ENCODE results near the gene ZNF12. TPM values are rescaled to one million over a fixed set of nuclear protein-coding genes. Genes with fewer than 3 reads are reported as not detected.
A peak's percentile ranks its signal among the peaks of the same experiment; 100 is the strongest.
"Not testable (repeated sequence)": the region's sequence is repeated elsewhere in the genome, so short reads cannot be mapped to it uniquely, and the experiment has no call there.

Gene ZNF12
- total RNA-seq, 2 experiments from 2014 or later, result 21.0 to 23.9 TPM

DNA sequence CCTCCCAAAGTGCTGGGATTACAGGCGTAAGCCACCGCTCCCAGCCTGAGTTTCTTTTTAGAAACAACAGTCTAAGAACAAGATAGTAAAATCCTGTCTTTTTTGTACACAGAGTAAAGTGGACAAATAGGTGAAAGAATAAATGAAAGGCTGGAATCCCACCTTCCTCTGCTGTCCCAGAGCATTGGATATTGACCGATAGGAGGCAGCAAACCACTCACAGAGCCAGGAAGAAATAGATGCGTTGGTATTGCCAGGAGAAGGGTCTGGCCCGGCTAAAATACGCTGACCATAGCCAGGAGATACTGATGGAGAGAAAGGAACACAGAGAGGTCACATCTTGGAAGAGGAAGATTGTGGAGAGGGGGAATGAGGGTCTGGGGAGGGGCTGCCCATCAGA is 11.4 kb upstream of the ZNF12 start:
- POLR2A ChIA-PET, result no interaction called here
- no peaks in the 10 kb centered on the region for H3K36me3 Mint-ChIP-seq (ENCODE audit: low read depth)
- no peak overlapping the region for H3K27ac Mint-ChIP-seq
- no peak for DNase-seq
- CTCF ChIA-PET, result no interaction called here
- H3K4me1 Mint-ChIP-seq, result peaks cover 4% of the 10 kb centered on the region
- H3K9me3 Mint-ChIP-seq, result no peaks in the 10 kb centered on the region
- H3K27me3 Mint-ChIP-seq, result peaks cover 30% of the 10 kb centered on the region
- H3K4me3 Mint-ChIP-seq, result no peak overlapping the region

DNA sequence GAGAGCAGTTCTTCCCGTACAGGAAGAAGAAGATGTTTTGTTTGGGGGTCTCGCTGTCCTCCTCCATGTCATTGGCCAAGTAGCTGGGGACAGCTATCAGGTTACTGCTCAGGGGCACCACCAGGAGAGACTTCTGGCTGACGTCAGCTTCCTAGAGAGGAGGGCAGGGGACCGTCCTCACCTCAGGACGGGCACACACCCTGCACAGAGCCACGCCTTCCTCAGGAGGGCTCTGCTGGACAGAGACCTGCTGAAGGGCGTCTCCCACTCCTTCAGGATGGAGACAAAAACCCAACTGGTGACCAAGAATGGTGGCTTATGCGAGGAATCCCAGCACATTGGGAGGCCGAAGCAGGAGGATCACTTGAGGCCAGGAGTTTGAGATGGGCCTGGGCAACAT is 9.2 kb upstream of the ZNF12 start:
- DNase-seq; H3K9me3 Mint-ChIP-seq; POLR2A ChIA-PET; CTCF ChIA-PET; H3K27ac Mint-ChIP-seq; H3K4me1 Mint-ChIP-seq; H3K36me3 Mint-ChIP-seq (ENCODE audit: low read depth); H3K4me3 Mint-ChIP-seq: not testable (repeated sequence)
- H3K27me3 Mint-ChIP-seq, result peaks cover 24% of the 10 kb centered on the region

- no peaks in the 10 kb centered on the region for H3K36me3 Mint-ChIP-seq (ENCODE audit: low read depth)
These were observed 7.6 kb upstream of the ZNF12 start for GRCh38 chr7:6714360-6714759.

DNA sequence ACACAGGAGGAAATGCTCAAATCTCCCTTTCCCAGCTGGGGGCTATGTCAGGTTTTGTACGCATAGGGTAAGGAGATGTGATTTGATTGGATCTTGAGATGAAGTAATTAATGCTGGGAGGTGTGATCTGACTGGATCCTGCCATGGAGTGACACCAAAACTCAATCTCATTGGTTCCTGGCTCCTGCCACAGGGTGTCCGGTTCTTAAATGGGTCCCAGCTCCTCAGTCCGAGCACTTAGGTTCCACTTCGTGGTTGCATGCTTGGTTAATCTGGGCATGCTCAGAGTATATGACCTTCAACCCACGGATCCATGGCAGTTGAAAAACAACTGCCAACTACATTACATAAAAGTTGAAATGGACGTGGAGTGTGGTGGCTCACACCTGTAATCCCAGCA is 3.1 kb upstream of the ZNF12 start:
- no peak overlapping the region for H3K4me3 Mint-ChIP-seq
- H3K36me3 Mint-ChIP-seq (ENCODE audit: low read depth), result peaks cover 22% of the 10 kb centered on the region
- H3K9me3 Mint-ChIP-seq, result peaks cover 21% of the 10 kb centered on the region
- POLR2A ChIA-PET, result no interaction called here
- peaks cover 20% of the 10 kb centered on the region for H3K4me1 Mint-ChIP-seq
- CTCF ChIA-PET, result no interaction called here
- H3K27ac Mint-ChIP-seq, result no peak overlapping the region
- H3K27me3 Mint-ChIP-seq, result peaks cover 3% of the 10 kb centered on the region
- no peak for DNase-seq

More at GRCh38 chr7:6714360-6714759, 7.6 kb upstream of the ZNF12 start:
- DNase-seq, result no peak
- ChIA-PET CTCF (no interaction called here), POLR2A (no interaction called here)
- H3K4me3 Mint-ChIP-seq, result no peak overlapping the region
- peaks cover 6% of the 10 kb centered on the region for H3K9me3 Mint-ChIP-seq
- peaks cover 21% of the 10 kb centered on the region for H3K27me3 Mint-ChIP-seq
- peaks cover 4% of the 10 kb centered on the region for H3K4me1 Mint-ChIP-seq
- H3K27ac Mint-ChIP-seq, result no peak overlapping the region

- no peak for DNase-seq
- Mint-ChIP-seq H3K4me1 (peaks cover 27% of the 10 kb centered on the region), H3K9me3 (peaks cover 28% of the 10 kb centered on the region), H3K4me3 (no peak overlapping the region), H3K27ac (no peak overlapping the region), H3K36me3 (ENCODE audit: low read depth) (peaks cover 35% of the 10 kb centered on the region), H3K27me3 (no peaks in the 10 kb centered on the region)
- ChIA-PET CTCF (no interaction called here), POLR2A (no interaction called here)
These were observed 1.6 kb upstream of the ZNF12 start for GRCh38 chr7:6708304-6708703.

DNA sequence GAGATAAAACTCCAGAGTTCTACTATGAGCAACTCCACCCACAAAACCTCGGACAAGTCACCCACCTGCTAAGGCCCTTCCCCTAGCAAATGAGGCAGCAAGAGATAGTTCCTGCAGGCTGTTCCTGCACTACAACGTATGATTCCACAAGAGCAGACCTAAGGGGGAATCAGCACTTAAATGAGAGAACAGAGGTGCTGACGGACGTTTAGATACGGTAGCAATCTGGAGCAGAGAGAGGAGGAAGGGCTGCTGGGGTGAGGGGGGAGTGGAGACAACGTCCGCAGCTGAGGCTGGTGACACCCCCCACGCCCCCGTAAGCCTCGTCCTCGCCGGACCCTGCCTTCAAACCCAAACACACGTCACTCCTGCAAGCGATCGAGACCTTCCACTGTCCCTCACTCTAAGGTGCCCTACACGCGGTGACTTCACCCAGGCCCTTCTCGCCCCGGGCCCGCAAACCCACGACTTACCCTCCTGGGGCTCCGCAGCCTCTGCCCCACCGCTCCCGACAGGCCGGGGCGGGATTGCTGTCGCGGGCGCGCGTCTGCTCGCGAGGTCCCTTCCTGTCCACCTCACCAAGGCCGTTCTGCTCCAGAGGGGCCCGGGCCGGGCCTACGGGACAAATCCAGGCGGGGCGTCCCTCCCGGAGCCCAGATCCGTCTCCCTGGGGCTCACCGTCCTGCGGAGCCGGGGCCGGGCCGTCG is 635 bp downstream of the ZNF12 start:
- peaks cover 40% of the 10 kb centered on the region for H3K4me1 Mint-ChIP-seq
- H3K27me3 Mint-ChIP-seq, result no peaks in the 10 kb centered on the region
- peak overlapping the region; percentile 74 for H3K27ac Mint-ChIP-seq
- H3K36me3 Mint-ChIP-seq (ENCODE audit: low read depth), result peaks cover 42% of the 10 kb centered on the region
- H3K9me3 Mint-ChIP-seq, result peaks cover 42% of the 10 kb centered on the region
- peak overlapping the region; percentile 86 for H3K4me3 Mint-ChIP-seq
- ChIA-PET POLR2A (no interaction called here), CTCF (no interaction called here)
- peak; percentile 39 for DNase-seq

- no peak overlapping the region for H3K4me3 Mint-ChIP-seq
- no peak overlapping the region for H3K27ac Mint-ChIP-seq
- H3K27me3 Mint-ChIP-seq, result no peaks in the 10 kb centered on the region
- H3K36me3 Mint-ChIP-seq (ENCODE audit: low read depth), result peaks cover 34% of the 10 kb centered on the region
- POLR2A ChIA-PET, result no interaction called here
- DNase-seq, result no peak
- CTCF ChIA-PET, result no interaction called here
- H3K4me1 Mint-ChIP-seq, result peaks cover 33% of the 10 kb centered on the region
- peaks cover 49% of the 10 kb centered on the region for H3K9me3 Mint-ChIP-seq
These were observed 4.9 kb downstream of the ZNF12 start for GRCh38 chr7:6701860-6702259.

- Mint-ChIP-seq H3K9me3 (peaks cover 49% of the 10 kb centered on the region), H3K4me3 (no peak overlapping the region), H3K36me3 (ENCODE audit: low read depth) (peaks cover 30% of the 10 kb centered on the region), H3K4me1 (peaks cover 29% of the 10 kb centered on the region), H3K27me3 (no peaks in the 10 kb centered on the region), H3K27ac (no peak overlapping the region)
- ChIA-PET POLR2A (no interaction called here), CTCF (no interaction called here)
- no peak for DNase-seq
These were observed 6.0 kb downstream of the ZNF12 start for GRCh38 chr7:6700793-6701192.

GRCh38 chr7:6691609-6692106 is 15.1 kb downstream of the ZNF12 start:
- POLR2A ChIA-PET, result no interaction called here
- Mint-ChIP-seq H3K4me3 (no peak overlapping the region), H3K27ac (no peak overlapping the region), H3K36me3 (ENCODE audit: low read depth) (peaks cover under 1% of the 10 kb centered on the region), H3K27me3 (no peaks in the 10 kb centered on the region), H3K9me3 (peaks cover 67% of the 10 kb centered on the region), H3K4me1 (no peaks in the 10 kb centered on the region)
- DNase-seq, result no peak
- CTCF ChIA-PET, result no interaction called here

DNA sequence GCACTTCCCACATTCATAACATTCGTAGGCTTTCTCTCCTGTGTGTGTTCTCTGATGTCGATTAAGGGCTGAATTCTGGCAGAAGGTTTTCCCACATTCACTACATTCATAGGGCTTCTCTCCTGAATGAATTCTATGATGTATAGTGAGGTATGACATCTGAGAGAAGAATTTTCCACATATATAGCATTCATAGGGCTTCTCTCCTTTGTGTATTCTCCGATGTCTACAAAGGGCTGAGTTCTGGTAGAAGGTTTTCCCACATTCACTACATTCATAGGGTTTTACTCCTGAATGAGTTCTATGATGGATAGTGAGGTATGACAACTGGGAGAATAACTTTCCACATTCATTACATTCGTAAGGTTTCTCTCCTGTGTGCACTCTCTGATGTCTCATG is 15.6 kb downstream of the ZNF12 start:
- no peak for DNase-seq
- peaks cover 72% of the 10 kb centered on the region for H3K9me3 Mint-ChIP-seq
- POLR2A ChIA-PET, result no interaction called here
- H3K4me3 Mint-ChIP-seq, result no peak overlapping the region
- no peaks in the 10 kb centered on the region for H3K27me3 Mint-ChIP-seq
- H3K4me1 Mint-ChIP-seq, result no peaks in the 10 kb centered on the region
- CTCF ChIA-PET, result no interaction called here
- no peak overlapping the region for H3K27ac Mint-ChIP-seq
- peaks cover 6% of the 10 kb centered on the region for H3K36me3 Mint-ChIP-seq (ENCODE audit: low read depth)

GRCh38 chr7:6680146-6680545 is 26.6 kb downstream of the ZNF12 start:
- Mint-ChIP-seq H3K4me1 (no peaks in the 10 kb centered on the region), H3K36me3 (ENCODE audit: low read depth) (peaks cover 44% of the 10 kb centered on the region), H3K4me3 (no peak overlapping the region), H3K27me3 (no peaks in the 10 kb centered on the region), H3K9me3 (peaks cover 77% of the 10 kb centered on the region), H3K27ac (no peak overlapping the region)
- ChIA-PET POLR2A (no interaction called here), CTCF (no interaction called here)
- DNase-seq, result no peak

- Mint-ChIP-seq H3K4me3 (no peak overlapping the region), H3K27ac (no peak overlapping the region), H3K27me3 (no peaks in the 10 kb centered on the region), H3K9me3 (peaks cover 68% of the 10 kb centered on the region), H3K4me1 (no peaks in the 10 kb centered on the region), H3K36me3 (ENCODE audit: low read depth) (peaks cover 44% of the 10 kb centered on the region)
- CTCF ChIA-PET, result no interaction called here
- DNase-seq, result no peak
- POLR2A ChIA-PET, result no interaction called here
These were observed 30.8 kb downstream of the ZNF12 start for GRCh38 chr7:6675807-6676405.

- DNase-seq, H3K27ac Mint-ChIP-seq, H3K27me3 Mint-ChIP-seq, CTCF ChIA-PET, POLR2A ChIA-PET, H3K4me1 Mint-ChIP-seq, H3K4me3 Mint-ChIP-seq: not testable (repeated sequence)
- H3K36me3 Mint-ChIP-seq (ENCODE audit: low read depth), result peaks cover 34% of the 10 kb centered on the region
- peaks cover 55% of the 10 kb centered on the region for H3K9me3 Mint-ChIP-seq
These were observed 35.9 kb downstream of the ZNF12 start for GRCh38 chr7:6670851-6671250.

Measured in activated CD4-positive, alpha-beta memory T cell treated with anti-CD3 and anti-CD28 coated beads, Interleukin-2, amount 10 ng/mL, durations not matched to agents 7 days and 5 days (primary cell).